Osteoblast (primary cell): ENCODE results near the gene SLC17A5. TPM values are rescaled to one million over a fixed set of nuclear protein-coding genes. Genes with fewer than 3 reads are reported as not detected.
A peak's percentile ranks its signal among the peaks of the same experiment; 100 is the strongest.

ENCODE experiments used
- DNase-seq: peaks from one replicate; pipeline ENCODE4 v3.0.0; 2011; ENCODE audit warnings: low spot score, mixed read lengths; ENCODE audit not compliant: insufficient read length; ENCODE audit errors: missing footprints
- H2AFZ ChIP-seq: 2 replicates; pipeline ENCODE4 v1.6.0; 2011; ENCODE audit warnings: mild to moderate bottlenecking, low read length
- H3K27ac ChIP-seq: 2 replicates; pipeline ENCODE4 v1.5.1; 2011; ENCODE audit warnings: mild to moderate bottlenecking, low read depth, low read length, moderate library complexity
- H3K27me3 ChIP-seq: 2 replicates; pipeline ENCODE4 v1.6.0; 2012; ENCODE audit warnings: mild to moderate bottlenecking, control low read depth, inconsistent platforms, low read length, moderate library complexity; ENCODE audit not compliant: insufficient read depth
- H3K36me3 ChIP-seq: 2 replicates; pipeline ENCODE4 v1.5.1; 2011; ENCODE audit warnings: mild to moderate bottlenecking, low read length, control low read depth, moderate library complexity; ENCODE audit not compliant: insufficient read depth
- H3K4me1 ChIP-seq: 2 replicates; pipeline ENCODE4 v1.5.1; 2011; ENCODE audit warnings: mild to moderate bottlenecking, low read length, control low read depth, moderate library complexity; ENCODE audit not compliant: insufficient read depth
- H3K4me2 ChIP-seq: 2 replicates; pipeline ENCODE4 v1.6.0; 2011; ENCODE audit warnings: mild to moderate bottlenecking, low read length; ENCODE audit not compliant: insufficient read depth
- H3K4me3 ChIP-seq: fragments of 200-600 bp; sonication (generic); 3 replicates; pipeline ENCODE4 v1.5.1; 2012; ENCODE audit warnings: mild to moderate bottlenecking, low read length, inconsistent platforms; ENCODE audit not compliant: insufficient read depth
- H3K79me2 ChIP-seq: 2 replicates; pipeline ENCODE4 v1.6.0; 2012; ENCODE audit warnings: mild to moderate bottlenecking, low read length, control low read depth, inconsistent platforms; ENCODE audit not compliant: insufficient read depth
- H3K9me3 ChIP-seq: 2 replicates; pipeline ENCODE4 v1.5.1; 2011; ENCODE audit warnings: low read depth, low read length, control low read depth
- H4K20me1 ChIP-seq: 2 replicates; pipeline ENCODE4 v1.6.0; 2012; ENCODE audit warnings: mild to moderate bottlenecking, low read length, control low read depth; ENCODE audit not compliant: insufficient read depth
- total RNA-seq: library from RNA; depleted of rRNA; stranded (reverse); fragments of >200 nt; gene quantifications from 2 replicates; pipeline ENCODE4 v1.2.3, GENCODE V29; 2012
- TF ChIP-seq, protein P1 (sequence below): IDR thresholded peaks from 2 replicates; pipeline ENCODE4 v1.5.1; 2011; ENCODE audit warnings: mild to moderate bottlenecking, low read depth, low read length, moderate library complexity; ENCODE audit errors: extremely low read depth

SLC17A5 gene
- total RNA-seq, 1 donor, result 38.7 TPM

DNA sequence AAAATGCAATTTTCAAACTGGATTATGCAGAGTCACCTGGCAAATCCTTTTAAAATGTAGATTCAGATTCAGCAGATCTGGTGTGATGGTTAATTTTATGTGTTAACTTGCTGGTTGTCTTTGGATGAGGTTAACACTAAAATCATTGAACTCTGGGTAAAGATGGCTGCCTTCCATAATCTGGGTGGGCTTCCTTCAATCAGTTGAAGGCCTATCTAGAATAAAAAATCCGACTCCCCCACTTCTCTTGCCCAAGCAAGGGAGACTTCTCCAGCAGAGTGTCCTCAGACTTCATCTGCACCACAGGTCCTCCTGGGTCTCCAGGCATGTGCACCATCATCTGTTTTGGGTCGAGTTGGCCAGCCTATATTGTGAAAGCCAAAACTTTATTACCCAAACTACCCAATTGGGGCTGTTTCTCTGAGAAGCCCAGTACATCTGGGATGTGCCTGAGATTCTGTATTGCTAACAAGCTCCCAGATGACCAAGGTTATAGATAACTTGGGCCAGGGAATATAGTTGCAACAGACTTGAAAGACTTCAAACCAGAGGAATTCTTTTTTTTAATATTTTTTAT lies 1.6 kb upstream of the SLC17A5 start:
- H3K27ac ChIP-seq, result peak overlapping the region; percentile 90
- peaks cover 7% of the 10 kb centered on the region for H4K20me1 ChIP-seq
- H3K36me3 ChIP-seq, result no peaks in the 10 kb centered on the region
- H3K4me2 ChIP-seq, result peak overlapping the region; percentile 80
- H3K4me1 ChIP-seq, result peaks cover 9% of the 10 kb centered on the region
- no peaks in the 10 kb centered on the region for H3K9me3 ChIP-seq
- H3K27me3 ChIP-seq, result no peaks in the 10 kb centered on the region
- peak overlapping the region; percentile 89 for H3K4me3 ChIP-seq
- peak overlapping the region; percentile 99 for H2AFZ ChIP-seq
- TF ChIP-seq, protein P1, sequence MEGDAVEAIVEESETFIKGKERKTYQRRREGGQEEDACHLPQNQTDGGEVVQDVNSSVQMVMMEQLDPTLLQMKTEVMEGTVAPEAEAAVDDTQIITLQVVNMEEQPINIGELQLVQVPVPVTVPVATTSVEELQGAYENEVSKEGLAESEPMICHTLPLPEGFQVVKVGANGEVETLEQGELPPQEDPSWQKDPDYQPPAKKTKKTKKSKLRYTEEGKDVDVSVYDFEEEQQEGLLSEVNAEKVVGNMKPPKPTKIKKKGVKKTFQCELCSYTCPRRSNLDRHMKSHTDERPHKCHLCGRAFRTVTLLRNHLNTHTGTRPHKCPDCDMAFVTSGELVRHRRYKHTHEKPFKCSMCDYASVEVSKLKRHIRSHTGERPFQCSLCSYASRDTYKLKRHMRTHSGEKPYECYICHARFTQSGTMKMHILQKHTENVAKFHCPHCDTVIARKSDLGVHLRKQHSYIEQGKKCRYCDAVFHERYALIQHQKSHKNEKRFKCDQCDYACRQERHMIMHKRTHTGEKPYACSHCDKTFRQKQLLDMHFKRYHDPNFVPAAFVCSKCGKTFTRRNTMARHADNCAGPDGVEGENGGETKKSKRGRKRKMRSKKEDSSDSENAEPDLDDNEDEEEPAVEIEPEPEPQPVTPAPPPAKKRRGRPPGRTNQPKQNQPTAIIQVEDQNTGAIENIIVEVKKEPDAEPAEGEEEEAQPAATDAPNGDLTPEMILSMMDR, result no peak
- DNase-seq, result peak; percentile 30
- peaks cover 29% of the 10 kb centered on the region for H3K79me2 ChIP-seq

DNA sequence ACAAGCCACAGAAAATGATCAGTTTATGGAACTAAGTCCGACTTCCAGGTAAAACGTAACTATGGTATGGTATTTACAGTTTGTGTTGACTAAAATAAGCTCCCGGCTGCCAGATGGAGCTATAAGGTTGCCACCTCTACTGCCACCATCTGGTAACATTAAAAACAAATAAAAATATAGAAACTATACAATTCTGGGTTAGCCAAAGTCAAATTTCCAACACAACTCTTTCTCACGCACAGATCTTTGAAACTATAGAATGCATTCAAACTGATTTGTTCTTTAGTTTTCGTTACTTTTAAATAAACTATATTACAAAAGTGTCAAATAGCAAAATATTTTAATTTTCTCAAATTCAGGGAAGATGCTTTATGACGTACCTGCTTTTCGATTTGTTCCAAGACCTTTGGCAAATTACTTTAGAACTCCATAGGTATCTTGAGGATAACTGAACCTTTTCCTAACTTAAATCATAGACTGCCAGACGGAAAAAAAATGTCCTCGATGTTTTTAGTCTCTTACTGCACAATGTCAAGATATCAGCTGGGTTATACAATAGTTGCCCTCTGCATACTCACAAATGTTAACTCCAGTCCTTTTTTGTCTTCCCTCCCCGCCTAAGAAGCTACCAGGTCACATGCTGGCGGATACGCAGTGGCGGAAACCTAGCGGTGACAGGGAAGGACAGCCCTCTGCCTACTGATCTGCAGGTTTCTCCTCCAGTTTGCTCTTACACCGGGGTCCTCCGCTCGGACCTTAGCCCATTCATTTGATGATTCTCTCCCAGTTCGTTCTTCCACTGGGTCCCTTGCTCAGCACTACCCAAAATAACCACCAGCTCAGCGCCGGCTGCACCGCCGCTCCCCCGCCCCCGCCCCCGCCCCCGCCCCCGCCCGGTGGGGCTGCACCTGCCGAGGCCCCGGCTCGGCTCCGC lies 888 bp downstream of the SLC17A5 start:
- Histone ChIP-seq H3K4me2 (peak overlapping the region; percentile 100), H3K27ac (peak overlapping the region; percentile 90), H3K27me3 (no peaks in the 10 kb centered on the region), H3K4me1 (peaks cover 22% of the 10 kb centered on the region), H3K9me3 (no peaks in the 10 kb centered on the region), H2AFZ (peak overlapping the region; percentile 94), H4K20me1 (peaks cover 7% of the 10 kb centered on the region), H3K4me3 (peak overlapping the region; percentile 89), H3K79me2 (peaks cover 38% of the 10 kb centered on the region), H3K36me3 (no peaks in the 10 kb centered on the region)
- TF ChIP-seq, protein P1, result peak; percentile 58
- DNase-seq, result peak; percentile 91

DNA sequence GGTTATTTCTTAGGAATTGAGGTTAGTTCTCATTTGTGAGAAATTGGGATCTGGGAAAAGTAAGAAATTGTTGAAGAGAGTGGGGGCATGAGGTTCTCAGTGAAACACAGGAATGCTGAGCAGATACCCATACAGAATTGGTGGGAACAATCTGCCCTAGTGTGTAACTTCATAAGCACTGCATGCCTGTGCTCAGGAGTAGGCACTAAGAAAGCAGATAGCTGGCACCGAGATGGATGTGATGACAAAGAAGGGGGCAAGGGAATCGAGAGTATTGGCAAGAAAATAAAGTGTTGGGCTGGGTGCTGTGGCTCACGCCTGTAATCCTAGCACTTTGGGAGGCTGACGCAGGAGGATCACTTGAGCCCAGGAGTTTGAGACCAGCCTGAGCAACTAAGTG lies 4.0 kb downstream of the SLC17A5 start:
- Histone ChIP-seq H3K4me1 (peaks cover 22% of the 10 kb centered on the region), H4K20me1 (peaks cover 7% of the 10 kb centered on the region), H3K36me3 (no peaks in the 10 kb centered on the region), H3K79me2 (peaks cover 43% of the 10 kb centered on the region), H3K4me2 (no peak overlapping the region), H3K9me3 (no peaks in the 10 kb centered on the region), H3K4me3 (no peak overlapping the region), H3K27ac (no peak overlapping the region), H3K27me3 (no peaks in the 10 kb centered on the region), H2AFZ (no peak overlapping the region)
- TF ChIP-seq, protein P1, result no peak
- no peak for DNase-seq

DNA sequence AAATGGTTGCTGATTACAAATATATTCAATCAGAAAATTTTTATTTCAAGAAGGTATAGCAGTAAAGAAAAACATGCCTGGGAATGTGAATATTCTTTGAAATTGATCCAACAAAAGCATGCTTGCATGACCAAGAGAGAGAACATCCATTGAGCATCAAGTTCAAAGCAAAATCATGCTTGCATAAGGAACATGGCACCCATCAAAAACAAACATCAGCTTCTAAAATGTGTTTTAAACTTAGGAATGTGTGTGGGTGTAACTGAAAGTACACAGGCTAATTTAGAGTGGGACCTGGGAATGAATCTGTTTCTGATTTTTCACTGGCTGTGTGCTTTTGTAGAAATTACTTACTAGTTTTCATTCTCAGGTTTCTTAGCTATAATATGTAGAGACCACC lies 5.6 kb downstream of the SLC17A5 start:
- TF ChIP-seq, protein P1, result no peak
- H3K27ac ChIP-seq, result no peak overlapping the region
- no peak overlapping the region for H2AFZ ChIP-seq
- H3K4me2 ChIP-seq, result peak overlapping the region; percentile 52
- H3K4me3 ChIP-seq, result no peak overlapping the region
- peak; percentile 87 for DNase-seq
- H4K20me1 ChIP-seq, result peaks cover 7% of the 10 kb centered on the region
- H3K36me3 ChIP-seq, result no peaks in the 10 kb centered on the region
- no peaks in the 10 kb centered on the region for H3K9me3 ChIP-seq
- H3K4me1 ChIP-seq, result peaks cover 22% of the 10 kb centered on the region
- H3K79me2 ChIP-seq, result peaks cover 37% of the 10 kb centered on the region
- H3K27me3 ChIP-seq, result no peaks in the 10 kb centered on the region
